HepG2 (cell line): Measurements from ENCODE around the gene RHOT2. TPM values are rescaled to one million over a fixed set of nuclear protein-coding genes. Genes with fewer than 3 reads are reported as not detected.

Source experiments
- ATAC-seq: fragments of 200-7000 bp; cut with Tn5 transposase; 3 replicates; pipeline ENCODE4 v1.9.1; 2020; ENCODE audit warnings: mild to moderate bottlenecking, moderate library complexity
- BruUV-seq: library from RNA; stranded (reverse); fragments of 400-500 nt; replicated peaks from 2 replicates; lab custom pipeline; 2021; lab: Mats Ljungman, UMichigan
- CTCF ChIA-PET: fragments of 300-600 bp; formaldehyde crosslinking; extraction: SDS; loops from one replicate; lab custom pipeline; 2021; ENCODE audit warnings: low total read pairs, inconsistent platforms, low intra/inter-chr PET ratio; lab: Yijun Ruan, JAX
- POLR2A ChIA-PET: fragments of 350-600 bp; sonication (Branson Sonifier 250); formaldehyde crosslinking; loops from one replicate; lab custom pipeline; 2020; ENCODE audit warnings: antibody characterized with exemption, inconsistent platforms; lab: Yijun Ruan, JAX
- DNase-seq: peaks from one replicate; pipeline ENCODE4 v3.0.0-alpha.2; 2015; ENCODE audit warnings: low spot score
- FAIRE-seq: peaks from 3 replicates; lab custom pipeline; 2011; peaks lifted over from hg19 to GRCh38; lab: Jason Lieb, UNC
- H2AFZ ChIP-seq: one replicate; pipeline ENCODE4 v1.6.1; 2011; ENCODE audit warnings: low read length, inconsistent platforms
- H3K27ac ChIP-seq: fragments of 300-600 bp; 3 replicates; pipeline ENCODE4 v1.8.0; 2011; ENCODE audit warnings: mixed run types, mild to moderate bottlenecking, mixed read lengths, low read length, inconsistent platforms; ENCODE audit not compliant: insufficient read depth; ENCODE audit errors: extremely low read length
- H3K27me3 ChIP-seq, 2 experiments: fragments of 200-600 bp in 1 of 2; 2 replicates in 1 of 2; 3 replicates in 1 of 2; pipeline versions ENCODE4 v1.6.0 to v1.8.0; 2011; ENCODE audit warnings: low read length in 2 of 2, mild to moderate bottlenecking in 2 of 2, moderate library complexity in 2 of 2, inconsistent platforms in 1 of 2; ENCODE audit not compliant: insufficient read depth in 2 of 2, control insufficient read depth in 1 of 2
- H3K36me3 ChIP-seq, 2 experiments: fragments of 200-600 bp in 1 of 2; replicated peaks in 1 of 2; 2 replicates in 1 of 2; 3 replicates in 1 of 2; pipeline versions ENCODE4 v1.5.1 to v1.8.0; 2011; ENCODE audit warnings: low read length in 2 of 2, inconsistent platforms in 1 of 2; ENCODE audit not compliant: insufficient read depth in 2 of 2, control insufficient read depth in 1 of 2
- H3K4me1 ChIP-seq: 2 replicates; pipeline ENCODE4 v1.5.1; 2012; ENCODE audit warnings: low read length, inconsistent platforms; ENCODE audit not compliant: insufficient read depth
- H3K4me2 ChIP-seq: 2 replicates; pipeline ENCODE4 v1.6.0; 2011; ENCODE audit warnings: low read depth, low read length, inconsistent platforms
- H3K4me3 ChIP-seq, 3 experiments: fragments of 200-600 bp in 1 of 3; sonication (generic), shearing (Covaris generic) in 1 of 3; replicated peaks in 1 of 3; 2 replicates each; pipeline ENCODE4 v1.5.1; 2011 to 2016; ENCODE audit warnings: low read length in 3 of 3, inconsistent platforms in 2 of 3, low read depth in 2 of 3, mild to moderate bottlenecking in 2 of 3, control low read depth in 1 of 3, mixed read lengths in 1 of 3; ENCODE audit not compliant: insufficient read depth in 1 of 3
- H3K79me2 ChIP-seq: one replicate; pipeline ENCODE4 v1.6.1; 2011; ENCODE audit warnings: low read length, inconsistent platforms; ENCODE audit not compliant: insufficient read depth
- H3K9ac ChIP-seq: 2 replicates; pipeline ENCODE4 v1.6.0; 2011; ENCODE audit warnings: mild to moderate bottlenecking, low read depth, low read length, inconsistent platforms; ENCODE audit not compliant: insufficient read depth
- H3K9me3 ChIP-seq: 2 replicates; pipeline ENCODE4 v1.5.1; 2012; ENCODE audit warnings: mild to moderate bottlenecking, low read length
- H4K20me1 ChIP-seq: 2 replicates; pipeline ENCODE4 v1.6.0; 2011; ENCODE audit warnings: inconsistent platforms, mild to moderate bottlenecking, low read length, moderate library complexity; ENCODE audit not compliant: insufficient read depth
- ADNP ChIP-seq: sonication (generic); formaldehyde crosslinking; IDR thresholded peaks from 2 replicates; pipeline ENCODE4 v1.4.0; 2020; ENCODE audit warnings: missing genetic modification reagents
- GABPA ChIP-seq, 2 experiments: IDR thresholded peaks; 2 replicates each; pipeline ENCODE4 v1.6.1; 2011 to 2016; ENCODE audit warnings: low read depth in 2 of 2, low read length in 1 of 2, missing biosample characterization in 1 of 2, missing genetic modification characterization in 1 of 2
- IKZF4 ChIP-seq: sonication (generic); formaldehyde crosslinking; IDR thresholded peaks from 2 replicates; pipeline ENCODE4 v1.5.1; 2020; ENCODE audit warnings: borderline replicate concordance, mild to moderate bottlenecking, low read depth, missing genetic modification reagents; ENCODE audit errors: not compliant biosample characterization
- KLF9 ChIP-seq: IDR thresholded peaks from 2 replicates; pipeline ENCODE4 v1.6.1; 2016; ENCODE audit warnings: low read depth
- MEF2D ChIP-seq: sonication (generic); formaldehyde crosslinking; IDR thresholded peaks from 2 replicates; pipeline ENCODE4 v1.5.1; 2020; ENCODE audit warnings: mild to moderate bottlenecking, missing genetic modification reagents
- MZF1 ChIP-seq: sonication (generic); formaldehyde crosslinking; IDR thresholded peaks from 2 replicates; pipeline ENCODE4 v1.8.1; 2023; ENCODE audit warnings: mild to moderate bottlenecking, missing genetic modification reagents, borderline replicate concordance
- PHF20 ChIP-seq: sonication (generic); formaldehyde crosslinking; IDR thresholded peaks from 2 replicates; pipeline ENCODE4 v1.5.0; 2020; ENCODE audit warnings: mild to moderate bottlenecking, missing genetic modification reagents
- SPEN ChIP-seq: sonication (generic); formaldehyde crosslinking; IDR thresholded peaks from 2 replicates; pipeline ENCODE4 v1.5.1; 2020; ENCODE audit warnings: low read depth, mild to moderate bottlenecking, missing genetic modification reagents
- ZBTB20 ChIP-seq: sonication (generic); formaldehyde crosslinking; IDR thresholded peaks from 2 replicates; pipeline ENCODE4 v1.8.1; 2023; ENCODE audit warnings: missing genetic modification reagents, low read depth, mild to moderate bottlenecking, borderline replicate concordance
- ZNF605 ChIP-seq: sonication (generic); formaldehyde crosslinking; IDR thresholded peaks from 2 replicates; pipeline ENCODE4 v1.8.0; 2022; ENCODE audit warnings: mild to moderate bottlenecking, missing genetic modification reagents
- ZNF615 ChIP-seq: sonication (generic); formaldehyde crosslinking; IDR thresholded peaks from 2 replicates; pipeline ENCODE4 v1.5.0; 2020; ENCODE audit warnings: mild to moderate bottlenecking, missing genetic modification reagents, borderline replicate concordance
- ZNF777 ChIP-seq: sonication (generic); formaldehyde crosslinking; IDR thresholded peaks from 2 replicates; pipeline ENCODE4 v1.4.0; 2020; ENCODE audit warnings: missing genetic modification reagents
- WGBS: methylation state at CpG from one replicate; pipeline ENCODE4 v1.1.6; 2017; ENCODE audit warnings: low lambda C conversion rate; 5-methylcytosine and 5-hydroxymethylcytosine counted together
- in situ Hi-C: cut with HindIII; loops from 2 replicates; pipeline ENCODE4 v1.10.0; 2017; ENCODE audit warnings: low pct_unique_long_range_greater_than_20kb; ENCODE audit not compliant: extremely low pct_ligation_motif_present
- intact Hi-C: fragments of 100-400 bp; cut with micrococcal nuclease; formaldehyde crosslinking; loops from one replicate; pipeline ENCODE4 v1.10.0; 2022; ENCODE audit not compliant: unreplicated experiment
- polyA plus RNA-seq, 8 experiments: library from polyadenylated mRNA; depleted of rRNA in 3 of 8; stranded (reverse) in 7 of 8; unstranded in 1 of 8; fragments of >200 nt; fragmentation: Illumina TruSeq in 4 of 8; extraction: Trizol in 4 of 8; gene quantifications; 2 replicates each; pipeline versions ENCODE4 v1.2.1 to v1.2.3, GENCODE V29; 2011 to 2016; ENCODE audit warnings: low read depth in 4 of 8, missing spikeins in 1 of 8, mixed read lengths in 1 of 8; ENCODE audit not compliant: insufficient read depth in 1 of 8
- total RNA-seq, 5 experiments: library from RNA; depleted of rRNA; stranded (reverse); fragments of >200 nt; fragmentation: Illumina TruSeq; extraction: Trizol; gene quantifications; 2 replicates each; pipeline ENCODE4 v1.2.3, GENCODE V29; 2016; ENCODE audit warnings: low read depth in 1 of 5
- TF ChIP-seq, protein P1 (sequence below): sonication (generic); formaldehyde crosslinking; IDR thresholded peaks from 2 replicates; pipeline ENCODE4; 2020; ENCODE audit warnings: missing genetic modification reagents, mild to moderate bottlenecking, borderline replicate concordance
- TF ChIP-seq, protein P2 (sequence below): IDR thresholded peaks from 2 replicates; pipeline ENCODE4 v1.6.1; 2016; ENCODE audit warnings: mild to moderate bottlenecking, missing biosample characterization, missing genetic modification reagents
- TF ChIP-seq, protein P3 (sequence below): sonication (generic); formaldehyde crosslinking; IDR thresholded peaks from 2 replicates; pipeline ENCODE4 v1.5.0; 2020; ENCODE audit warnings: mild to moderate bottlenecking, missing genetic modification reagents, borderline replicate concordance
- TF ChIP-seq, protein P4 (sequence below): sonication (generic); formaldehyde crosslinking; IDR thresholded peaks from 2 replicates; pipeline ENCODE4 v1.5.0; 2020; ENCODE audit warnings: mild to moderate bottlenecking, missing genetic modification reagents

RHOT2 gene
- total and polyA plus RNA-seq, 2 of the 13 experiments (the other 11 are each of a cell fraction or from before 2014, with no cell fraction given), result 63.6 to 76.9 TPM

DNA sequence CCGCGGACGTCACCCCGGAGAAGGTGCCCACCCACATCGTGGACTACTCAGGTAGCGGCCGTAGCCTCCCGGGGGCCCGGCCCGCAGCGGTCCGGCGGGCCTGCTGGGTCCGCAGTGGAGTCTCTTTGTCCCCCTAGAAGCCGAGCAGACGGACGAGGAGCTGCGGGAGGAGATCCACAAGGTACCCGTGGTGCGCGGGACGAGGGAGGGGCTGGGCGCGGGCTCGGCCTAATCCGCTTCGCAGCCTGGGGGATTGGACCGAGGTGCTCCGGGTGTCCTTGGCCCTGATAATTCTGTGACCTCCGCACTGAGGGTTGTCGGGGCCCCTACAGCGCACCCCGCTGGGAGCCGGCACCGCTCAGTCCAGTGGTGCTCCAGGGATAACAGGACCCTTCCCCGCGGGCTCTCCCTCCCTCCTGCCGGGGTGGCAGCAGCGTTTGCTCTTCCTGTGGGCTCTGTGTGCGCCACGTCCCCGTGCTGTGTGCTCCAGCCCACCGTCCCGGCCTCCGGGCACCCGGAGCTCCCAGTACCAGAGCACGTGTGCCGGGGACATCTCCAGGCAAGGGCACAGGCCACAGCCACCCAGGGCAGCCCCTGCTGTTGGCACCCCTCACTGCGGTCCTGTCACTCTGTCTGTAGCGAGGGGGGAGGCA, 713 bp downstream of the RHOT2 start:
- Histone ChIP-seq H3K36me3 (peaks cover 18 to 41% of the 10 kb centered on the region in 2 experiments; a peak in 4 of 5 replicates), H3K79me2 (peaks cover 17% of the 10 kb centered on the region), H4K20me1 (no peaks in the 10 kb centered on the region), H3K9me3 (no peaks in the 10 kb centered on the region), H2AFZ (no peak overlapping the region), H3K4me3 (peak overlapping the region; percentile 87 to 96 (median 91)), H3K4me1 (peaks cover 18% of the 10 kb centered on the region), H3K27ac (peak overlapping the region; percentile 53), H3K4me2 (peak overlapping the region; percentile 92), H3K27me3 (no peaks in the 10 kb centered on the region), H3K9ac (peak overlapping the region; percentile 93)
- BruUV-seq, result no TSS peak
- POLR2A ChIA-PET, result interaction anchor here (1.5 to 2.0 kb wide), 4 partner anchors 11 to 32 kb away, joined by 5 to 8 read pairs (median 6); partner anchors contain the start of genes METTL26, STUB1 and WDR90
- FAIRE-seq (no peak), ATAC-seq (peak; percentile 5), DNase-seq (no peak)
- in situ Hi-C loops, result no loop called here
- CTCF ChIA-PET, result interaction anchor here (1.0 to 1.4 kb wide), 3 partner anchors 9 to 18 kb away, joined by 3 to 4 read pairs (median 4); partner anchors contain the start of gene STUB1
- intact Hi-C loops, result no loop called here
- WGBS, result 30% methylated on average over 3 of the region's 50 CpGs
- no peak for TF ChIP-seq PHF20 (CRISPR knock-in tag)
- TF ChIP-seq, protein P1, sequence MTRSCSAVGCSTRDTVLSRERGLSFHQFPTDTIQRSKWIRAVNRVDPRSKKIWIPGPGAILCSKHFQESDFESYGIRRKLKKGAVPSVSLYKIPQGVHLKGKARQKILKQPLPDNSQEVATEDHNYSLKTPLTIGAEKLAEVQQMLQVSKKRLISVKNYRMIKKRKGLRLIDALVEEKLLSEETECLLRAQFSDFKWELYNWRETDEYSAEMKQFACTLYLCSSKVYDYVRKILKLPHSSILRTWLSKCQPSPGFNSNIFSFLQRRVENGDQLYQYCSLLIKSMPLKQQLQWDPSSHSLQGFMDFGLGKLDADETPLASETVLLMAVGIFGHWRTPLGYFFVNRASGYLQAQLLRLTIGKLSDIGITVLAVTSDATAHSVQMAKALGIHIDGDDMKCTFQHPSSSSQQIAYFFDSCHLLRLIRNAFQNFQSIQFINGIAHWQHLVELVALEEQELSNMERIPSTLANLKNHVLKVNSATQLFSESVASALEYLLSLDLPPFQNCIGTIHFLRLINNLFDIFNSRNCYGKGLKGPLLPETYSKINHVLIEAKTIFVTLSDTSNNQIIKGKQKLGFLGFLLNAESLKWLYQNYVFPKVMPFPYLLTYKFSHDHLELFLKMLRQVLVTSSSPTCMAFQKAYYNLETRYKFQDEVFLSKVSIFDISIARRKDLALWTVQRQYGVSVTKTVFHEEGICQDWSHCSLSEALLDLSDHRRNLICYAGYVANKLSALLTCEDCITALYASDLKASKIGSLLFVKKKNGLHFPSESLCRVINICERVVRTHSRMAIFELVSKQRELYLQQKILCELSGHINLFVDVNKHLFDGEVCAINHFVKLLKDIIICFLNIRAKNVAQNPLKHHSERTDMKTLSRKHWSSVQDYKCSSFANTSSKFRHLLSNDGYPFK (CRISPR knock-in tag), result 0 out of 2 replicates have a peak, but pooled peaks have one; percentile 20
- TF ChIP-seq ZNF605 (CRISPR knock-in tag), result no peak
- TF ChIP-seq, protein P2, sequence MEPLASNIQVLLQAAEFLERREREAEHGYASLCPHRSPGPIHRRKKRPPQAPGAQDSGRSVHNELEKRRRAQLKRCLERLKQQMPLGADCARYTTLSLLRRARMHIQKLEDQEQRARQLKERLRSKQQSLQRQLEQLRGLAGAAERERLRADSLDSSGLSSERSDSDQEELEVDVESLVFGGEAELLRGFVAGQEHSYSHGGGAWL (CRISPR knock-in tag), result no peak
- TF ChIP-seq, protein P3, sequence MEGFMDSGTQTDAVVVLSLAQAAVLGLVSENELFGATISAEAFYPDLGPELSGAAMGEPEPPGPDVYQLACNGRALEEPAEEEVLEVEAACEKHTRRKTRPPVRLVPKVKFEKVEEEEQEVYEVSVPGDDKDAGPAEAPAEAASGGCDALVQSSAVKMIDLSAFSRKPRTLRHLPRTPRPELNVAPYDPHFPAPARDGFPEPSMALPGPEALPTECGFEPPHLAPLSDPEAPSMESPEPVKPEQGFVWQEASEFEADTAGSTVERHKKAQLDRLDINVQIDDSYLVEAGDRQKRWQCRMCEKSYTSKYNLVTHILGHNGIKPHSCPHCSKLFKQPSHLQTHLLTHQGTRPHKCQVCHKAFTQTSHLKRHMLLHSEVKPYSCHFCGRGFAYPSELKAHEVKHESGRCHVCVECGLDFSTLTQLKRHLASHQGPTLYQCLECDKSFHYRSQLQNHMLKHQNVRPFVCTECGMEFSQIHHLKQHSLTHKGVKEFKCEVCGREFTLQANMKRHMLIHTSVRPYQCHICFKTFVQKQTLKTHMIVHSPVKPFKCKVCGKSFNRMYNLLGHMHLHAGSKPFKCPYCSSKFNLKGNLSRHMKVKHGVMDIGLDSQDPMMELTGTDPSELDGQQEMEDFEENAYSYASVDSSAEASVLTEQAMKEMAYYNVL (CRISPR knock-in tag), result no peak
- no peak for TF ChIP-seq MEF2D (CRISPR knock-in tag)
- TF ChIP-seq SPEN (CRISPR knock-in tag), result no peak
- no peak for TF ChIP-seq GABPA (IDR thresholded peaks at IDR 0.05; ENCODE audit: low read depth, low read length)
- 0 out of 2 replicates have a peak, but pooled peaks have one; percentile 14 for TF ChIP-seq GABPA (CRISPR knock-in tag; IDR thresholded peaks at IDR 0.05; ENCODE audit: low read depth)
- TF ChIP-seq, protein P4, sequence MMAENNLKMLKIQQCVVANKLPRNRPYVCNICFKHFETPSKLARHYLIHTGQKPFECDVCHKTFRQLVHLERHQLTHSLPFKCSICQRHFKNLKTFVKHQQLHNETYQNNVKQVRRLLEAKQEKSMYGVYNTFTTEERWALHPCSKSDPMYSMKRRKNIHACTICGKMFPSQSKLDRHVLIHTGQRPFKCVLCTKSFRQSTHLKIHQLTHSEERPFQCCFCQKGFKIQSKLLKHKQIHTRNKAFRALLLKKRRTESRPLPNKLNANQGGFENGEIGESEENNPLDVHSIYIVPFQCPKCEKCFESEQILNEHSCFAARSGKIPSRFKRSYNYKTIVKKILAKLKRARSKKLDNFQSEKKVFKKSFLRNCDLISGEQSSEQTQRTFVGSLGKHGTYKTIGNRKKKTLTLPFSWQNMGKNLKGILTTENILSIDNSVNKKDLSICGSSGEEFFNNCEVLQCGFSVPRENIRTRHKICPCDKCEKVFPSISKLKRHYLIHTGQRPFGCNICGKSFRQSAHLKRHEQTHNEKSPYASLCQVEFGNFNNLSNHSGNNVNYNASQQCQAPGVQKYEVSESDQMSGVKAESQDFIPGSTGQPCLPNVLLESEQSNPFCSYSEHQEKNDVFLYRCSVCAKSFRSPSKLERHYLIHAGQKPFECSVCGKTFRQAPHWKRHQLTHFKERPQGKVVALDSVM (CRISPR knock-in tag), result no peak
- TF ChIP-seq IKZF4 (CRISPR knock-in tag), result no peak
- 0 out of 2 replicates have a peak, but pooled peaks have one; percentile 3 for TF ChIP-seq ZNF777 (CRISPR knock-in tag)
- no peak for TF ChIP-seq ZNF615 (CRISPR knock-in tag)
- no peak for TF ChIP-seq KLF9
- TF ChIP-seq ADNP (CRISPR knock-in tag), result no peak
- no peak for TF ChIP-seq ZBTB20 (CRISPR knock-in tag)
- TF ChIP-seq MZF1, result no peak
